HG03060 (cell line): Measurements from ENCODE around the gene STAG2.
"Not testable (repeated sequence)": the region's sequence is repeated elsewhere in the genome, so short reads cannot be mapped to it uniquely, and the experiment has no call there.

ENCODE experiments used
- ATAC-seq: cut with Tn5 transposase; IDR thresholded peaks from one replicate; pipeline ENCODE4 v1.9.1; 2021; ENCODE audit warnings: low read depth, moderate number of reproducible peaks; ENCODE audit not compliant: unreplicated experiment

The STAG2 gene

DNA sequence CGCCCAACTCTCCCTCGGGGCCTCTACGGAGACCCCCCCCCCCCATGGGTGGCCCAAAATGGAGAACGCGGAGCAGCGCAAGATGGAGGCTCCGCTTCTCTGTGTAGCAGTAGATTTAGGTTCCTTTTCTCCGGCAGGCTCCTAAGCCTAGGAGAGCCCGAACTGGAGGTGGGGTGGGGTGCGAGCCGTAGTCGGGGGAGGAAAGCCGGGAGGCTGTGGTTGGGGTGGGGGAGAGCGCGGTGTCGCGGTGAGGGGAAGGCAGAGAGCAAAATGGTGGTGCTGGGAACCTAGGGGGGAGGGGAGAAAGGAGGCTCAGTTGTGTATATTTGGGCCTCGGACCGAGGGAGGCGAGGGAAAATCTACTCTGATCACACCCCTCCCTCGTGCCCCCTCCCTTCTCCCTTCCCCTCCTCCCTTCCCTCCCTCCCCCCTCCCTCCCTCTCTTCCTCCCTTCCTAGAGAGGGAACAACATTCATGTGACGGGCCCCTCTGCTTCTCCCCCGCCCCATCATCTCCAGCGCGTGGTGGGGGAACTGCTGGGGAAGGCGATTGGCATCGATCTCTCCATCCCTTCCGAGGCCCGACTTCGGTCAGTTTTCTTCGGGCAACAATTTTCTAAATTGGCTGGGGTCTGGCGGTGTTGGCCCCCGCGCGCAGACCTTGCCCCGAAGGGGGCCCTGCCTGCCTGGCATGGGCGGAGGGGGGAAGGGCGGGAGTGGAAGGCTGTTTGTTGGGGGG, at the start of gene STAG2:
Gene STAG2 (plus strand): TSS at position 439 of the 738 bp plus-strand sequence. CDS start 60,922 bp downstream, outside the sequence.
- ATAC-seq: no peak

DNA sequence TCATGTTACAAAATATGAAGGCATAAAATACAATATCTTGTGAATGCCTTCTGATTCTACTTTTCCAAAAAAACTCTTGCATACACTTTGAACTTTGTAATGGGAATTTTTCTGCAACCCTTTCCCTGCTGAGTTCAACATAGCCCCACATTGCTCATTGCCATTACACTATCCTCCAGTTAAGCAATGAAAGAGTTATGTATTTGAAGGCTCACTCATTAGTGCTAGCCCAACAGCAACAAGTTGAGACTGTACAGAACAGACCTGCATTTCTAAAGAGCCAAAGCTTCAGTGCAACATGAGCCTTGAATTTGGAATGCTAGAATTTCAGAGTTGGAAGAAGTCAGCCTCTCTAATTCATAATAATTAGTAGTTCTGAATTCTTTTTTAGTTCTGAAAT, 44.4 kb upstream of the STAG2 start:
- ATAC-seq: no peak

DNA sequence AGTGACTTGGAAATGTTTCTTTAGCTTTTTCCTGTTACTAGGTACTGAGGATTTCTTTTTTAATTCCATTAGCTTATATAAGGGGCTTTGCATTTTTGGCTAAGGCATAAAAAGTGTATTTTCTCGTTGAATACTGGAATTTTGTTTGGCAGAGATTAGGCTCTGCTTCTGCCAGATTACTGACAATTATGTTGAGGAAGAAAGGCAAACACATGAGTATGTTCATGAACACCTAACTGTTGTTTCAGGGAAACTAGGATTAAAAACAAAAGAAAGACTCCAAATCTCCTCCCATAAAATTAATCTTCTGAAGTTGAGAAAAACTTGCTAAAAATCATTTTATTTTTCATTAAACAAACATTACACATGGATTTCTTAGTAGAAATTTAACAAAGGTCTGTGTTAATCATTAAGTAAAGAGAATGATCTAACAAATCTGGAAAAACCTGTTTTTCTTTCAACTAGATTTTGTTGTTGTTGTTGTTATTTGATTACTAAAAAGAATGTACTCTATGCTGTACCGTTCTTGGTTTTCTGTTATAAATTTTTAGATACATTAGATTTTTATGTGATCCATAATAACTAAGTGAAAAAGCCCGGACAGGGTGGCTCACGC, 43.3 kb upstream of the STAG2 start:
- ATAC-seq: no peak

DNA sequence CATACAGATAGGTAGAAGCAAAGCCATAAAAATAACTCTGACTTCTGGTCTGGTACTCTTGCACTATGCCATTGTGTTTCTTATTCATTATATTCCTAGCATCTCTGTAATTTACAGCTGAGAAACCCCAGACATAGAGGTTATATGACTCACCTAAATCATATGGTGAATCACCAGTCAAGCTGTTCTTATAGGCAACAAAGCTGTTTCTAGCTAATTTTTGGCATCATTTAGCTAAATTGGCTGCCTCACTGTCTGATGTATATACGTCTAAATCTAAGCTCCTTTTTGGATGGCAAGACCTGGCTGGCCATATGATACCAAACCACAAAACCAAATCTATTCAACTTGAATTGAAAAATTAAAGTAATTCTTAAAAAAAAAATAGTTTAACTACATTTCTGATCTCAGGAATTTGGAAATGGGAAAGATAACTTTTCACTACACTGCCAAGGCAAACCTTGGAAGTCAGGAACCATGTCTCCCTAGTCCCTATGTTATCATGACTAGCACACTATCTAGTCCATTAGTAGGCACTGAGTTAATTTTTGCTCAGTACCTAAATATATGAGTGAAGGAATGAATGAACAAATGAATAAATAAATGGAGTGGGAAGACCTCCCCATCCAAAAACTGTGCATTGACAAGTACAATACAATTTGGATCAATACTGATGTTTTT, 41.3 kb upstream of the STAG2 start:
- no peak for ATAC-seq

DNA sequence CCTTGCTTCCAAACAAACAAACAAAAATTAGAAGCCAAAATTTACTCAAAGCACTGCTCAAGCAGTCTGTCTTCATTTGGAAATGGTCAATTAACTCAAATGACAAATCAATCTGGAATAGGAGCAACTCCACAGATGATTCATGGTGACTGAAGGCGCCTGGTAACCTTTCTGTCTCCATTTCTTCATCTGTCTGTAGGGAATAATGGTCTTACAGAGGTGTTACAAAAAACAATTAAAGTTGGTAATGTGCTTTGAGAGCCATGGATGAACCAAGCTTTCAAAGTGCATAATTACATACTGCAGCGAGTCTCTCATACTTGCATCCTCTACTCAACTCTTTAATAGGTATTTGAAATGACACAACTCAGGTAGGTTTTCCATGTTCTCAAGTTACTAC, 38.3 kb upstream of the STAG2 start:
- no peak for ATAC-seq

DNA sequence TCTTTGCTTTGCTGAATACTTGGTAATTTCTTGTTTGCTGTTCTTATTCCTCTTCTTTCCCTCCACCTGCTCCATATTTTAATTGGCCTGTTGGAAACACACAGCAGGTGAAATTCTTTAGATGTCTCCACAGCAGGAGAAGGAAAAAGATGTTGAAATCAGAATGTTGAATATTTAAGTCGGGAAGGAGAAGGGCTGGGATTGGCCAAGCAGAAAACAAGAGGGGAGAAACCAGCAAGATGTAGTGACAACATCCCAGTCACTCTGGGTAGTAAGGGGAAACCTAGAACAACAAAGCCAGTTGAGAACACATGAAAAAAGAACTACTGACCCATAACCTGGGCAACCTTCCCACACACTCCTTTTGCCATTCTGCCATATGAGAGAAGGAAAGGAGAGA, 37.3 kb upstream of the STAG2 start:
- no peak for ATAC-seq

DNA sequence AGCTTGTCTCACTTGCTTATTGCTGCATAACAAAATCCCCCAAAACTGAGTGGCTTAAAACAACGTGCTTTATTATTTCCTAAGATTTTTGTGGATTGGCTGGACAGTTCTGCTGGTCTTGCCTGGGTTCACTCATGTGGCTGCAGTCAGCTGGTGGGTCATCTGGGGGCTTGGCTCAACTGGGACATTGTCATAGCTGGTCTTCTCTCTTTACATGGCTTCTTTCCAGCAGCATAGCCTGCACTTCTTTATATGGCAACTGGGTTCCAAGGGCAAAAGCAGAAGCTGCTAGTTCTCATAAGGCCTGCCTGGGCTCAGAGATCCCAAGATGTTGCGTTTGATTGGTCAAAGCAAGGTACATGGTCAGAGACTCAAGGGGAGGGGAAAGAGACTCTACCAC, 33.7 kb upstream of the STAG2 start:
- no peak for ATAC-seq

DNA sequence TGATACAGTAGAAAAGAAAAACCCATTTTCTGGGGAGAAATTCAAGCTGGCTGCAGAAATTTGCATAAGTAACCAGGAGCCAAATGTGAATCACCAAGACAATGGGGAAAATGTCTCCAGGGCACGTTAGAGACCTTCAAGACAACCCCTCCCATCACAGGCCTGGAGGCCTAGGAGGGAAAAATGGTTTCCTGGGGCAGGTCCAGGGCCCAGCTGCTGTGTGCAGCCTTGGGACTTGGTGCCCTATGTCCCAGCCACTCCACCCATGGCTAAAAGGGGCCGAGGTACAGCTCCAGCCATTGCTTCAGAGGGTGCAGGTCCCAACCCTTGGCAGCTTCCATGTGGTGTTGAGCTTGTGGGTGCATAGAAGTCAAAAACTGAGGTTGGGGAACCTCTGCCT, 29.5 kb upstream of the STAG2 start:
- not testable (repeated sequence) for ATAC-seq

DNA sequence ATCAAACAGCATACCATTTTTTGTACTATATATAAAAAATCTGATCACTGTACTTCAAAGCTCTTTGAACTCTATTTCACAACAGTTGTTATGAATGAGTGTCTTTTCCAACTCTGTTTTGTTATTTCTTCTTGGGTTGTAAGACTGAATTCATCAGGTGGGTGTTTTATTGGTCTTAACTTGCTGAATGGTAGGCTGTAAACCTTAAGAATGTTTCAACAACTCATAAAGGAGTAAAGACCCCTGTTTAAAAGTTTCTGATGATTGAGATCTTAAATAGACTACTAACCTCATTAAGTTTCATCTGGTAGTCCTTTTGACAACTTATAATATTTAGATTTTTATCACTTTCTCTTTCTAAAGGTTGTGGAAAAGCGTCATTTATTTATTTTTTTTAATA, 18.4 kb upstream of the STAG2 start:
- no peak for ATAC-seq

DNA sequence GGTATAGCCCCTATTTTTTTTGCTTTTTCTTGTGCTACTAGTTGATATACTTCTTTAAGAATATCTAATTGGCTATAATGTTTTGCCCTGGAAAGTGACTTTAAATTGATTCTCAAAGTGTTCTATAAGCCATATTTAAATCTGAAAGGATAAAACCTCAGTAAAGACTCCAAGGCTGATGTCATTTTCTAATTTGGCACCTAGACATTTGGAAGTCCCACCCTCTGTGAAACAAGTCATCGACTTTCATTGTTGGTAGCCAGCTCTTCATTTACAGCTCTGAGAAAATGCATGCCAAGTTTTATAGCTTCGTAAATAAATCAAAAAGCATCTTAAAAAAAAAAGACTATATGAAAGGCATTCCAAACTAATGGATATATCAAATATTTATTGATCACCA, 18.0 kb upstream of the STAG2 start:
- ATAC-seq: no peak

DNA sequence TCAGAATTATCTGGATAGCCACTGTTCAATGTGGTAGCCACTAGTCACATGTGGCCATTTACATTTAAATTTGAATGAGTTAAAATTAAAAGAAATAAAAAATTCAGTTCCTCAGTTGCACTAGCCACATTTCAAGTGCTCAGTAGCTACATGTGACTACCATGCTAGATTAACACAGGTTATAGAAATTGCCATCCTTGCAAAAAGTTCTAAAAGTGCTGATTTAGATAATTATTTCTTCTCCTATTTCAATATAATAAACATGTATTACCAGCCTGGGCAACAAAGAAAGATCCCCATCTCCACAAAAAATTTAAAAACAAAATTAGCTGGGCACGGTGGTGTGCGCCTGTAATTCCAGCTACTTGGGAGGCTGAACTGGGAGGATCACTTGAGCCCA, 11.7 kb upstream of the STAG2 start:
- ATAC-seq: no peak

DNA sequence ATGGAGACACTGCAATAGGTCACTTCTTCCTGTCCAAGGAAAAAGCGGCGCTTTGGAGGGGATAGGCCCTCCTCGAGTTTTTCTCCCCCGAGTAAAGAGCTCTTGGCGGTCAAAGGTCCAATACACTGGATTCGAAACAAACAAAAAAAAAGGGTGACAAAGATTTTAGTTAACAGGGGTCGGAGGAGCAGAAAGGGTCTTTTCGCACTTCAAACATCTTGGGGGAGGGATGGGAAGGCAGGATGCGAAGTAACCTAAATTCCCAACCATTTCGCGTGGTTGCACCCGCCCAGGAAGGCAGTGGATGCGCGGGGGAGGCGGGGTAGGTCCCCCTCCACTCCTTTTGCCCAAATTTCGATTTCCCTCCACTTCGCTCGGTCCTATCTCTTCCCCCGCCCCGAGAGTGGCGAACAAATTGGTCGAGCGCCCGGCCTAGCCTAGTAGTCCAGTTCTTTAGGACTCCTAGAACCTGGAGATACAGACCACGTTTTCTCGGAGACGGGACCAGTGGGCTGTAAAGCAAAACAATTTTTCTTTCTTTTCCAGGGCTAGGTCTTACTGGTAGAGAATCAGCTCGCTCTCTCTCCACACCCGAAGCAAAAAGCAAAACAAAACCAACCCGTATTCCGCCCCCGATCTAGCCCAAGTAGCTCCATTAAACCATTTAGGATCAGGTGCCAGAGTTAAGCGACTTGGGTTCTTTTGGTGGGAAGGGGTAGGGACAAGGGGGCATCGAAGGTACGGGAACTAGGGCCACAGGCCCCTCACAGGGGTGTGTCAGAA, 2.0 kb upstream of the STAG2 start:
- no peak for ATAC-seq

DNA sequence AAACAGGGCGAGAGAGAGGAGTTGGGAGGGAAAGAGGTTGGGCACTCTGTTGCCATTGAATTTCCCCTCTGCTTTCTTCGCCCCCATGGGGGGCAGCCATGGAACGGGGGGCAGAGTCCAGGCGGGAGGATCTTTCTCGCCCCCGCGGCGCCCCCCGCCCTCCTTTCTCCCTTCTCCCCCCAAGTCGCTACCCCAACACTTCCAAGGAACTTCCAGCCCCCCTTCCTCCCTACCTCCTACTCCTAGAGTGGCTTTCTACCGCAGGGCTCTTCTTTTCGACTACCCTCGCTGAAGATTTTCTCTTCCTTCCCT, 594 bp upstream of the STAG2 start:
- ATAC-seq: no peak

DNA sequence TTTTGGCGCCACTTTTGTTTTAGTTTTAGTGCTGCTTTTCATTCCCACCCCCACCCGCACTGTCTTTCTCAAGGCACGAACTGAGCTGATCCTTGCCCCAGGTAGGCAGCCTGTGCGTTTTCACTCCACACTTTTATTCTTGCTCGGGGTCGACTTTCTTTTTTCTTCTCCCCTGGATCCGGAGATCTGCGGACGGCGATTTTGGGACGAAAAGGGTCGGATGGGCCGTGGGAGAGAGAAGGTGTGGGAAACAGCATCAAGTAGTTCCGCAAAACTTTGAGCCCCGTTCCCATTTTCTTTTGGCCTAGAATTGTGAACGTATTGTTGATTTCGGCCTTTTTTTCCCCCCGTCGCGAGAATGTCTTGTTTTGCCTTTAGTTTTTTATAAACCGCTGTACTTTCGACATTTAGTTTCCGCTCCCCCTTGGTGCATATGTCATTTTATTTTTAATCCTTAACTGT, 531 bp downstream of the STAG2 start:
- ATAC-seq: no peak

DNA sequence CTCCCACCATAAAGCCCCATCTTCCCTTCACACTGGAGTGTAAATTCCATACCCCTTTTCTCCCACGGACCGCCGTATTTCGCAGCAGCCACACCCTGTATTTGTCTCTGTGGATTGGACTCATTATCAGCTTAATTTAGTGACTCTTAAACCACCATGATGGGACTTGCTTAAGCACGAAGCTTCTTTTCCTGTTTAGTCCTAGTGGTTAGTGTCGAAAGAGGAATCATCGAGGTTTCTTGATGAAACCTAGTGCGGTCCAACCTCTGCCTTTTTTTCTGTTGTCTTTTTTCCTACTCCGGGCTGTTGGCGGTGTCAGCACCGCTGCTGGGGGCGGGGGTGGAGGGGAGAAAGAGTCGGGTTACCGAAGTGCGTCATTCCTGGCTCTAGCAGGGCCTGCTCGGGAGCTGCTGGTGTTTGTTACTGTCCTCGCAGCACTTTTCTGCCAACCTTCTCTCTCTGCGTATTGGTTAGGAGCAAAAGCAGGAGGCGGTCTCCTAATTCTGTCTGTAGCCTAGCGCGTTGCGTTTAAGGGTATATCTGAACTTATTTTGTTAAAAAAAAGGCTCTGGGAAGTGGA, 1.4 kb downstream of the STAG2 start:
- peak; percentile 37 for ATAC-seq

DNA sequence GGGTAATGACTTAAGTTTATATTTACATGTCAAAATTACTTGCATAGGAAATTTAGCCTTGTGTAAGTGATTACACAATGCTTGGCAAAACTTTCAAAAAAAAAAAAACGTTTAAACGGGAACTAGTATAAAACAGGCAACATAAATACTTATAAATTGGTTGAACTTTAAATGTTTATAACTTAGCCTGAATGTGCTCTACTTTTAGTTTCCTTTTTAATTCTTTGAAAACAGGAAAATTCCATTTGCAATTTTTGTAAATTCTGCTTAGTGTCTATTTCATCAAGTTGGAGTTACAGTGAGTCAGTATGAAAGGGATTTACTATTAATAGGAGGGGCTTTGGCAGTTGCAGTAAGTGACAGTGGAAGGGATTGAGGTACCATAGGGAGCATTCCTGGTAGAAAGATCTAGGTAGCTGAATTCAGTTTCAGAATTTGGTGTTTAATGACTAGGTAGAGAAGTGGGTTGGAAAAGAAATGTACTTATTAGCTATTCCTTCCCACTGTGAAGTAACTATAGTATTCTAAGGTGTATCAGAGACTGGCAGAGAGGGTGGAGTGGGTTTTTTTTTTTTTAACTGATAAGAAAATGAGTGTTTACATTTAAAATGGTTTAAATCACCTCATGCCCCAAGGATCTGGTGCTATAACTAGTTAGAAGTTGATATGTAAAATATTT, 2.8 kb downstream of the STAG2 start:
- no peak for ATAC-seq

DNA sequence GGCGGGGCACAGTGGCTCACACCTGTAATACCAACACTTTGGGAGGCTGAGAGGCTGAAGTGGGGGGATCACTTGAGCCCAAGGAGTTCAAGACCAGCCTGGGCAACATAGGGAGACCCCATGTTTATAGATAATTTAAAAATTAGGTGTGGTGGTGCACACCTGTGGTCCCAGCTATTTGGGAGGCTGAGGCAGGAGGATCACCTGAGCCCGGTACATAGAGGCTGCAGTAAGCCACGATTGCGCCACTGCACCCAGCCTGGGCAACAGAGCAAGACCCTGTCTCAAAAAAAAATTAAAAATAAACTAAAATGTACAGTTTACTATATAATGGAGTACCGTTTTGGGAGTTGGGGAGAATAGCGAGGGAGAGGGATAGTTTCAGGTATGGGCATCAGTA, 4.2 kb downstream of the STAG2 start:
- ATAC-seq: no peak

DNA sequence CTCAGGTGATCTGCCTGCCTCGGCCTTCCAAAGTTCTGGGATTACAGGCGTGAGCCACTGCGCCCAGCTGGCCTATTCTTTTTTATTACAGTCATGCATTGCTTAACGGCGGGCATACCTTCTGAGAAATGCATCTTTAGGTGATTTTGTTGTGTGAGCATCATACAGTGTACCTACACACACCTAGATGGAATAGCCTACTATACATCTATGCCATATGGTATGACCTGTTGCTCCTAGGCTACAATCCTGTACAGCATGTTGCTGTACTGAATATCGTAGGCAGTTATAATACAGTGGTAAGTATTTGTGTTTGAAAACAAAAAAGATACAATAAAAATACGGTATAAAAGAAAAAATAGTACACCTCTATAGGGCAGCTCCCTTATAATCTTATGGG, 6.0 kb downstream of the STAG2 start:
- no peak for ATAC-seq

DNA sequence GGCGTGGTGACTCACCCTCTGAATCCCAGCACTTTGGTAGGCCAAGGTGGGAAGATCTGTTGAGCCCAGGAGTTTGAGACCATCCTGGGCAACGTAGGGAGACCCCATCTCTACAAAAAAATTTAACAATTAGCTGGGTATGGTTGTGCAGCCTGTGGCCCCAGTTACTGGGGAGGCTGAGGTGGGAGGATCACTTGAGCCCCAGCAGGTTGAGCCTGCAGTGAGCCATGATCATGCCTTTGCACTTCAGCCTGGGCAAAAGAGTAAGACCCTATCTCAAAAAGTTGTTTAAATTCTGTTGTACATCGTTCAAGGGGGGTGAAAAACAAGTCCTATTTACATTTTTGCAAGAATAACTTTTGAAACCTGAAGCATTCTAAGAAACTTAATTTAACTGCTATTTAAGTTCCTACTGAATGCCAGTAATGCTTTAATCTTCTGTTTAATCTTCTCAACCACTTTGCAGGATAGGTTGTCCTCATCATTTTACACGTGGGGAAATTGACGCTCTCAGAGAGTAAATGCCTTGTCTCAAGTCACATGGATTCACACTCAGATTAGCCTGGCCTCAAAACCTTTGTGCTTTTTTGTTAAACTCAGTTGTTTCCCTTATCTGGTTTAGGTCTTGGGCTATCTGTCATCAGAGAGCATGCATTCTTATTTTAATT, 7.0 kb downstream of the STAG2 start:
- no peak for ATAC-seq

DNA sequence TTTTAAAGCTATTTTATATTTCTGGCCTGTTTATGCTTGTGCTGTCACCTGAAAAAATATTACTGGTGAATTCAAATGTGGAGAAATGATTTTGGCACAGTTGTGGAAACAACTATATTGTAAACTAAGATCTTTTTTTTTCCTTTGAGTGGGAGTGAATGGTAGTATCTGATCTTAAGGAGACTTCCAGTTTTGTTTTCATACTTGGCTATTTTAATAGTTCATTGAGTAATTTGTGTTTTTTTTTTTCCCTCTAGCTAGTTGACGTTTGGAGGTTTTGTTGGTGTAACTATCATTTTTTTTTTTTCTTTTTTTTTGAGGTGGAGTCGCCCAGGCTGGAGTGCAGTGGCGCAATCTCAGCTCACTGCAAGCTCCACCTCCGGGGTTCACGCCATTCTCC, 10.5 kb downstream of the STAG2 start:
- ATAC-seq: no peak
